B cell (primary cell): ENCODE results near the gene ZBTB25. TPM values are rescaled to one million over a fixed set of nuclear protein-coding genes. Genes with fewer than 3 reads are reported as not detected.

Experiments used
- ATAC-seq: fragments of 200-7000 bp; cut with Tn5 transposase; one replicate; pipeline ENCODE4 v1.10.0; 2021; ENCODE audit warnings: low read depth, mild to moderate bottlenecking, moderate number of reproducible peaks, moderate library complexity
- CTCF ChIA-PET: fragments of 350-600 bp; sonication (Branson Sonifier 250); formaldehyde crosslinking; loops from one replicate; lab custom pipeline; 2021; ENCODE audit warnings: antibody characterized with exemption, inconsistent platforms; lab: Charles Lee
- POLR2A ChIA-PET: fragments of 350-600 bp; sonication (Branson Sonifier 250); formaldehyde crosslinking; loops from one replicate; lab custom pipeline; 2021; ENCODE audit warnings: antibody characterized with exemption; lab: Charles Lee
- DNase-seq: peaks from one replicate; pipeline ENCODE4 v3.0.0; 2013
- H2AFZ ChIP-seq: 2 replicates; pipeline ENCODE4 v1.6.1; 2012; ENCODE audit warnings: mild to moderate bottlenecking, low read depth, low read length; ENCODE audit not compliant: insufficient read depth, poor library complexity, severe bottlenecking
- H3K27ac ChIP-seq, 2 donors: 1 replicate in 1 of 2; 2 replicates in 1 of 2; pipeline ENCODE4 v1.5.1; 2012 to 2013; ENCODE audit warnings: low read length in 2 of 2, mild to moderate bottlenecking in 2 of 2, moderate library complexity in 1 of 2
- H3K27me3 ChIP-seq, 4 experiments: fragments of 200-600 bp in 1 of 4; sonication (generic) in 1 of 4; replicated peaks in 1 of 4; 1 replicate in 2 of 4; 2 replicates in 2 of 4; pipeline versions ENCODE4 v1.6.1 to v1.7.0; 2013 to 2016; ENCODE audit warnings: low read length in 3 of 4, mild to moderate bottlenecking in 2 of 4, mixed read lengths in 1 of 4, moderate library complexity in 1 of 4; ENCODE audit not compliant: insufficient read depth in 4 of 4, control insufficient read depth in 3 of 4; ENCODE audit errors: control extremely low read depth in 1 of 4
- H3K36me3 ChIP-seq, 2 experiments: replicated peaks in 1 of 2; 1 replicate in 1 of 2; 2 replicates in 1 of 2; pipeline versions ENCODE4 v1.6.1 to v1.7.1; 2013; ENCODE audit warnings: low read length in 1 of 2; ENCODE audit not compliant: insufficient read depth in 2 of 2, control insufficient read depth in 1 of 2; ENCODE audit errors: control extremely low read depth in 1 of 2, extremely low read depth in 1 of 2
- H3K4me1 ChIP-seq, 2 donors: fragments of 200-600 bp in 1 of 2; sonication (generic) in 1 of 2; 1 replicate in 1 of 2; 2 replicates in 1 of 2; pipeline versions ENCODE4 v1.5.1 to v1.6.1; 2013 to 2017; ENCODE audit warnings: low read length in 2 of 2; ENCODE audit not compliant: control insufficient read depth in 2 of 2, insufficient read depth in 2 of 2
- H3K4me2 ChIP-seq: replicated peaks from 2 replicates; pipeline ENCODE3; 2012; ENCODE audit warnings: mild to moderate bottlenecking, low read depth, low read length; ENCODE audit not compliant: poor library complexity, severe bottlenecking
- H3K4me3 ChIP-seq, 5 experiments: fragments of 200-600 bp in 1 of 5; sonication (generic) in 1 of 5; 1 replicate in 3 of 5; 2 replicates in 2 of 5; pipeline versions ENCODE4 v1.5.1 to v1.7.0; 2011 to 2016; ENCODE audit warnings: low read length in 4 of 5, mild to moderate bottlenecking in 4 of 5, low read depth in 2 of 5, control low read depth in 1 of 5, moderate library complexity in 1 of 5; ENCODE audit not compliant: insufficient read depth in 1 of 5; ENCODE audit errors: control extremely low read depth in 1 of 5, extremely low read depth in 1 of 5
- H3K79me2 ChIP-seq: fragments of 200-600 bp; sonication (generic); one replicate; pipeline ENCODE4 v1.6.0; 2016; ENCODE audit warnings: low read length; ENCODE audit not compliant: control insufficient read depth, insufficient read depth
- H3K9ac ChIP-seq: fragments of 200-600 bp; sonication (generic); 2 replicates; pipeline ENCODE4 v1.6.1; 2017; ENCODE audit warnings: mild to moderate bottlenecking, low read length, moderate library complexity
- H3K9me3 ChIP-seq, 3 donors: one replicate each; pipeline versions ENCODE4 v1.6.1 to v1.7.1; 2013; ENCODE audit warnings: low read length in 2 of 3; ENCODE audit not compliant: control insufficient read depth in 2 of 3, insufficient read depth in 1 of 3; ENCODE audit errors: control extremely low read depth in 1 of 3
- H4K20me1 ChIP-seq: 2 replicates; pipeline ENCODE4 v1.6.0; 2012; ENCODE audit warnings: mild to moderate bottlenecking, low read length; ENCODE audit not compliant: insufficient read depth, control insufficient read depth, poor library complexity, severe bottlenecking
- H3K27ac Mint-ChIP-seq: one replicate; pipeline ENCODE4 v1.8.0; 2021; ENCODE audit warnings: mixed read lengths
- H3K27me3 Mint-ChIP-seq: one replicate; pipeline ENCODE4 v1.8.0; 2021; ENCODE audit warnings: mixed read lengths
- H3K4me1 Mint-ChIP-seq: one replicate; pipeline ENCODE4 v1.8.0; 2021; ENCODE audit warnings: mixed read lengths
- H3K4me3 Mint-ChIP-seq: one replicate; pipeline ENCODE4 v1.8.0; 2021; ENCODE audit warnings: mixed read lengths
- H3K9me3 Mint-ChIP-seq: one replicate; pipeline ENCODE4 v1.8.0; 2022; ENCODE audit warnings: mixed read lengths; ENCODE audit not compliant: insufficient read depth
- CTCF ChIP-seq: fragments of 200-600 bp; IDR thresholded peaks from one replicate; pipeline ENCODE4 v1.8.0; 2022; ENCODE audit warnings: antibody characterized with exemption, mild to moderate bottlenecking
- EZH2 ChIP-seq: IDR thresholded peaks from 2 replicates; pipeline ENCODE4 v1.6.1; 2012; ENCODE audit warnings: borderline replicate concordance, low read depth, mild to moderate bottlenecking, moderate library complexity, low read length; ENCODE audit not compliant: insufficient read depth, poor library complexity, severe bottlenecking
- WGBS: methylation state at CpG from one replicate; pipeline ENCODE4 v1.1.5; 2013; ENCODE audit warnings: missing lambda C conversion rate; ENCODE audit not compliant: insufficient coverage; 5-methylcytosine and 5-hydroxymethylcytosine counted together
- intact Hi-C: fragments of 100-400 bp; cut with micrococcal nuclease; formaldehyde crosslinking; loops from one replicate; pipeline ENCODE4 v1.10.0; 2022
- polyA plus RNA-seq: library from polyadenylated mRNA; depleted of rRNA; stranded (reverse); fragments of >200 nt; gene quantifications from 2 replicates; pipeline ENCODE4 v1.2.3, GENCODE V29; 2012
- total RNA-seq, 2 donors: library from RNA; stranded (reverse); fragments of 120-200 nt in 1 of 2; gene quantifications; 1 replicate in 1 of 2; 2 replicates in 1 of 2; pipeline versions ENCODE4 v1.2.3 to v1.2.4, GENCODE V29; 2013 to 2022

The ZBTB25 gene
- total and polyA plus RNA-seq, 2 donors (not counting 1 experiment from before 2014, with no cell fraction given) = 20.8 to 45.7 TPM

- Mint-ChIP-seq H3K4me1 (peaks cover 8% of the 10 kb centered on the region), H3K27ac (no peak overlapping the region), H3K4me3 (no peak overlapping the region), H3K27me3 (no peaks in the 10 kb centered on the region), H3K9me3 (no peaks in the 10 kb centered on the region)
- Histone ChIP-seq H4K20me1 (no peaks in the 10 kb centered on the region), H2AFZ (no peak overlapping the region), H3K9me3 (peaks cover 0 to 4% (median 0%) of the 10 kb centered on the region in 3 donors), H3K9ac (no peak overlapping the region), H3K27ac (no peak overlapping the region), H3K4me1 (peaks cover 0 to 9% of the 10 kb centered on the region in 2 donors), H3K27me3 (no peaks in the 10 kb centered on the region), H3K4me3 (no peak overlapping the region), H3K36me3 (peaks cover 0 to 10% of the 10 kb centered on the region in 2 experiments), H3K4me2 (no peak overlapping the region), H3K79me2 (peaks cover 46% of the 10 kb centered on the region)
- intact Hi-C loops = no loop called here
- ChIA-PET CTCF (interaction anchor here (0.9 to 1.8 kb wide), 4 partner anchors 25 to 98 kb away, joined by 3 to 4 read pairs (median 3); no protein-coding TSS in a partner anchor), POLR2A (no interaction called here)
- no peak for ATAC-seq
- TF ChIP-seq EZH2 (no peak), CTCF (no peak)
- no CpG with 5 or more reads among the region's 1 CpG for WGBS
- DNase-seq = no peak
Measured at GRCh38 chr14:64401949-64402348, 101.7 kb downstream of the ZBTB25 start.

GRCh38 chr14:64400829-64401459 lies 102.7 kb downstream of the ZBTB25 start:
- H2AFZ ChIP-seq = no peak overlapping the region
- H3K4me3 ChIP-seq = peak overlapping the region in 1 of 5 experiments; percentile 3
- intact Hi-C loops = no loop called here
- peaks cover 46% of the 10 kb centered on the region for H3K79me2 ChIP-seq
- H3K27ac Mint-ChIP-seq = peak overlapping the region; percentile 10
- peaks cover 0 to 10% of the 10 kb centered on the region in 2 experiments for H3K36me3 ChIP-seq
- TF ChIP-seq CTCF = no peak
- TF ChIP-seq EZH2 = no peak
- peak overlapping the region; percentile 8 for H3K4me2 ChIP-seq
- H3K4me1 ChIP-seq = peaks cover 0 to 9% of the 10 kb centered on the region in 2 donors
- ChIA-PET POLR2A (no interaction called here), CTCF (interaction anchor here (0.6 to 3.3 kb wide), 3 partner anchors 9 to 29 kb away, joined by 4 to 12 read pairs (median 6); no protein-coding TSS in a partner anchor)
- H3K4me3 Mint-ChIP-seq = peak overlapping the region; percentile 23
- H4K20me1 ChIP-seq = no peaks in the 10 kb centered on the region
- DNase-seq = no peak
- H3K4me1 Mint-ChIP-seq = peaks cover 8% of the 10 kb centered on the region
- H3K9ac ChIP-seq = no peak overlapping the region
- H3K27ac ChIP-seq = no peak overlapping the region
- WGBS = 100% methylated on average over 1 of the region's 6 CpGs
- no peaks in the 10 kb centered on the region for H3K9me3 Mint-ChIP-seq
- H3K27me3 ChIP-seq = no peaks in the 10 kb centered on the region
- H3K9me3 ChIP-seq = peaks cover 0 to 4% (median 0%) of the 10 kb centered on the region in 3 donors
- ATAC-seq = no peak
- no peaks in the 10 kb centered on the region for H3K27me3 Mint-ChIP-seq
